ENCODE measurements around the gene CHST14.

GRCh38 chr15:40506964-40507571 is 36.3 kb downstream of the CHST14 start:
- TF ChIP-seq, protein P1, sequence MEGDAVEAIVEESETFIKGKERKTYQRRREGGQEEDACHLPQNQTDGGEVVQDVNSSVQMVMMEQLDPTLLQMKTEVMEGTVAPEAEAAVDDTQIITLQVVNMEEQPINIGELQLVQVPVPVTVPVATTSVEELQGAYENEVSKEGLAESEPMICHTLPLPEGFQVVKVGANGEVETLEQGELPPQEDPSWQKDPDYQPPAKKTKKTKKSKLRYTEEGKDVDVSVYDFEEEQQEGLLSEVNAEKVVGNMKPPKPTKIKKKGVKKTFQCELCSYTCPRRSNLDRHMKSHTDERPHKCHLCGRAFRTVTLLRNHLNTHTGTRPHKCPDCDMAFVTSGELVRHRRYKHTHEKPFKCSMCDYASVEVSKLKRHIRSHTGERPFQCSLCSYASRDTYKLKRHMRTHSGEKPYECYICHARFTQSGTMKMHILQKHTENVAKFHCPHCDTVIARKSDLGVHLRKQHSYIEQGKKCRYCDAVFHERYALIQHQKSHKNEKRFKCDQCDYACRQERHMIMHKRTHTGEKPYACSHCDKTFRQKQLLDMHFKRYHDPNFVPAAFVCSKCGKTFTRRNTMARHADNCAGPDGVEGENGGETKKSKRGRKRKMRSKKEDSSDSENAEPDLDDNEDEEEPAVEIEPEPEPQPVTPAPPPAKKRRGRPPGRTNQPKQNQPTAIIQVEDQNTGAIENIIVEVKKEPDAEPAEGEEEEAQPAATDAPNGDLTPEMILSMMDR (IDR thresholded peaks at IDR 0.05; ENCODE audit: low read depth, low read length, poor library complexity, severe bottlenecking) = peak; percentile 71
- no peak for TF ChIP-seq EZH2phosphoT487 (IDR thresholded peaks at IDR 0.05; ENCODE audit: borderline replicate concordance, low read length)

All from DOHH2 (cell line).